GM12878 (cell line): ENCODE results near the gene SPATA9. TPM values are rescaled to one million over a fixed set of nuclear protein-coding genes. Genes with fewer than 3 reads are reported as not detected.

Experiments
- BHLHE40 ChIP-seq, 2 experiments: fragments of 450-650 bp in 1 of 2; IDR thresholded peaks; 2 replicates each; pipeline ENCODE4 v1.6.1; 2011 to 2017; ENCODE audit warnings: low read depth in 2 of 2, borderline replicate concordance in 1 of 2, improper control_type of control experiment in 1 of 2, low read length in 1 of 2, mild to moderate bottlenecking in 1 of 2
- EP300 ChIP-seq, 2 experiments: fragments of 150-350 bp in 1 of 2; IDR thresholded peaks; 2 replicates each; pipeline ENCODE4 v1.6.1; 2011 to 2012; ENCODE audit warnings: low read depth in 2 of 2, low read length in 2 of 2, borderline replicate concordance in 1 of 2, improper control_type of control experiment in 1 of 2, inconsistent platforms in 1 of 2; ENCODE audit not compliant: control insufficient read depth in 1 of 2
- ETV6 ChIP-seq, 2 experiments: fragments of 450-650 bp in 1 of 2; IDR thresholded peaks in 1 of 2; conservative IDR thresholded peaks in 1 of 2; 2 replicates each; pipeline ENCODE4 v1.6.1; 2014; ENCODE audit warnings: antibody characterized with exemption in 1 of 2, borderline replicate concordance in 1 of 2, low read depth in 1 of 2, mild to moderate bottlenecking in 1 of 2, moderate library complexity in 1 of 2
- LARP7 ChIP-seq: fragments of 450-650 bp; IDR thresholded peaks from 2 replicates; pipeline ENCODE4 v1.6.1; 2017; ENCODE audit warnings: mild to moderate bottlenecking
- NFXL1 ChIP-seq: fragments of 450-650 bp; IDR thresholded peaks from 2 replicates; pipeline ENCODE4 v1.6.1; 2017; ENCODE audit warnings: antibody characterized with exemption, mild to moderate bottlenecking, borderline replicate concordance
- NFYA ChIP-seq: IDR thresholded peaks from 2 replicates; pipeline ENCODE4 v1.6.1; 2011; ENCODE audit warnings: low read depth, mild to moderate bottlenecking, low read length, improper control_type of control experiment, borderline replicate concordance
- NR2F1 ChIP-seq: fragments of 450-650 bp; conservative IDR thresholded peaks from 2 replicates; pipeline ENCODE4 v1.6.1; 2017; ENCODE audit warnings: mild to moderate bottlenecking
- PAX5 ChIP-seq: IDR thresholded peaks from 2 replicates; pipeline ENCODE4 v1.6.1; 2011; ENCODE audit warnings: low read depth, low read length, borderline replicate concordance
- POLR2A ChIP-seq: IDR thresholded peaks from 2 replicates; pipeline ENCODE4 v1.6.1; 2011; ENCODE audit warnings: low read depth, mild to moderate bottlenecking, low read length
- POLR2AphosphoS2 ChIP-seq: IDR thresholded peaks from 2 replicates; pipeline ENCODE4 v1.6.1; 2011; ENCODE audit warnings: low read depth, mild to moderate bottlenecking, low read length, improper control_type of control experiment, moderate library complexity
- POLR2AphosphoS5 ChIP-seq: IDR thresholded peaks from 2 replicates; pipeline ENCODE4 v1.6.1; 2011; ENCODE audit warnings: mild to moderate bottlenecking, low read length, inconsistent platforms
- POU2F2 ChIP-seq: IDR thresholded peaks from 3 replicates; pipeline ENCODE4 v1.6.1; 2011; ENCODE audit warnings: low read depth, mild to moderate bottlenecking, low read length, borderline replicate concordance
- RAD51 ChIP-seq: fragments of 450-650 bp; IDR thresholded peaks from 2 replicates; pipeline ENCODE4 v1.6.1; 2016; ENCODE audit warnings: moderate library complexity, mild to moderate bottlenecking, inconsistent platforms
- SMAD5 ChIP-seq: IDR thresholded peaks from 2 replicates; pipeline ENCODE4 v1.6.1; 2016; ENCODE audit warnings: antibody characterized with exemption, low read depth
- TARDBP ChIP-seq: IDR thresholded peaks from 2 replicates; pipeline ENCODE4 v1.6.1; 2016; ENCODE audit warnings: borderline replicate concordance
- TCF12 ChIP-seq: IDR thresholded peaks from 2 replicates; pipeline ENCODE4 v1.6.1; 2011; ENCODE audit warnings: low read depth, mild to moderate bottlenecking, low read length
- TCF3 ChIP-seq: IDR thresholded peaks from 2 replicates; pipeline ENCODE4 v1.6.1; 2012; ENCODE audit warnings: low read depth, mild to moderate bottlenecking, low read length, borderline replicate concordance; ENCODE audit not compliant: insufficient read depth
- YY1 ChIP-seq: IDR thresholded peaks from 2 replicates; pipeline ENCODE4 v1.6.1; 2011; ENCODE audit warnings: low read depth, mild to moderate bottlenecking, low read length
- ZZZ3 ChIP-seq: IDR thresholded peaks from 2 replicates; pipeline ENCODE4 v1.6.1; 2011; ENCODE audit warnings: low read depth; ENCODE audit not compliant: control insufficient read depth, insufficient read length
- polyA plus RNA-seq, 11 experiments: library from polyadenylated mRNA; depleted of rRNA in 4 of 11; unstranded in 6 of 11; stranded (reverse) in 5 of 11; fragments of >200 nt; fragmentation: Nextera tagmentation in 4 of 11; fragmentation: Illumina TruSeq in 1 of 11; extraction: Ambion mirVana in 4 of 11; extraction: Trizol in 1 of 11; gene quantifications; 1 replicate in 1 of 11; 2 replicates in 10 of 11; pipeline versions ENCODE4 v1.2.1 to v1.2.3, GENCODE V29; 2011 to 2016; ENCODE audit warnings: inconsistent platforms in 2 of 11, missing spikeins in 2 of 11, low read depth in 1 of 11
- total RNA-seq, 4 experiments: library from RNA; depleted of rRNA in 3 of 4; stranded (reverse); fragments of >200 nt in 3 of 4; fragmentation: Illumina TruSeq in 1 of 4; extraction: Trizol in 1 of 4; gene quantifications; 2 replicates each; pipeline versions ENCODE4 v1.2.1 to v1.2.3, GENCODE V29; 2013 to 2021
- TF ChIP-seq, protein P1 (sequence below): fragments of 450-650 bp; conservative IDR thresholded peaks from 2 replicates; pipeline ENCODE4 v1.6.1; 2017; ENCODE audit warnings: mild to moderate bottlenecking, moderate library complexity
- TF ChIP-seq, protein P2 (sequence below): fragments of 450-650 bp; IDR thresholded peaks from 2 replicates; pipeline ENCODE4 v1.6.1; 2017; ENCODE audit warnings: low read depth, mild to moderate bottlenecking, moderate library complexity
- TF ChIP-seq, protein P3 (sequence below): fragments of 450-650 bp; IDR thresholded peaks from 2 replicates; pipeline ENCODE4 v1.6.1; 2017; ENCODE audit warnings: mild to moderate bottlenecking, low read depth, inconsistent platforms; ENCODE audit not compliant: poor library complexity, severe bottlenecking

The SPATA9 gene
- total and polyA plus RNA-seq, 10 of the 15 experiments (the other 5 are each of a cell fraction or from before 2014, with no cell fraction given): 0.11 to 0.49 (median 0.16) TPM; not detected in 1

DNA sequence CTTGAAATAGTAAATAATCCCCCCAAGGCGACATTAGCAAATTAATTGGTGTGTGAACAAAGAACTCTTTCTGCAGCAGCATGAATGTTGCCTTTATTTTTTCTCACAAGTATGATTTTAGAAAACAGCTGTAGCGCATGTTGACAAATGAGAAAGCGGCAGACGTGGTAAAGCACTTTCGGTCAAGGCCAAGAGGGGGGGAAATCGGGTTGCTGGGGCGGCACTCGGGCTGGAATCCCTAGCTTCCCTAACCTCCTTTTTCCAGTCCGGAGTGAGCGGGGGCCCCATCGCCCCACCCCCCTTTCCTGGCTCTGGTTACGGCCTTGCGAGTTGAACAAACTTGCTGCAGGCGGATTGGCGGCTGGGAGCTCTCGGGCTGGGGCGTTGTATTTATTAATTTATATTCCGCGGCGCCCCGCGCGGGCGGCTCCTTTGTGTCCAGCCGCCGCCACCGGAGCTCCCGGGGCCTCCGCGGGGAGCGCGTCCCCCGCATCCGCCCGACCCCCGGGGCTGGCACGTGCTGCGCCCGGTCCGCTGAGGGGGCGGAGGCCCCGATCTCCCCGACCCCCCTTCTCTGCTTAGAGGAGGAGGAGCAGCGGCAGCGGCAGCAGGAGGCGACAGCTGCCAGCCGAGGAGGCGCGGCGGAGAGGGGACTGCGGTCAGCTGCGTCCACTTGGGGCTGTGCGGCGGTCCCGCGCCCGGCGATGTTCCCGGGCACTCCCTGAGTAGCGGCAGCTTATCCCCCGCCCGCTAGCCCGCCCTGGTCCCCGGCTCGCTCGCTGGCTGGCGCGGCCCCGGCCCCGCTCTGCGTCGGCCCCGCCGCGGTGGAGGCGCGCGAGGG is 48.2 kb upstream of the SPATA9 start, which contains the start of gene RHOBTB3 (continued):
- TF ChIP-seq LARP7 (peak; percentile 96), TARDBP (0 out of 2 replicates have a peak, but pooled peaks have one; percentile 30), ZZZ3 (no peak), BHLHE40 (IDR thresholded peaks at IDR 0.05; ENCODE audit: borderline replicate concordance in 1 of 2, low read depth in 2 of 2, low read length in 1 of 2) (peak; percentile 99 to 100), TCF3 (peak; percentile 78), NFYA (no peak), TCF12 (peak; percentile 87), POLR2AphosphoS5 (peak; percentile 65), RAD51 (no peak), YY1 (0 out of 2 replicates have a peak, but pooled peaks have one; percentile 6), NR2F1 (peak; percentile 78; the same call in 1 of the 2 replicates), ETV6 (conservative IDR thresholded peaks at IDR 0.05 in 1 of 2, IDR thresholded peaks at IDR 0.05 in 1 of 2; ENCODE audit: borderline replicate concordance in 1 of 2, low read depth in 1 of 2) (0 out of 4 replicates have a peak, but pooled peaks of 1 of the 2 experiments have one; percentile 12), SMAD5 (no peak), PAX5 (peak; percentile 30; the same call in 1 of the 2 replicates), POU2F2 (peak; percentile 15; the same call in 1 of the 3 replicates), POLR2AphosphoS2 (peak; percentile 27; the same call in 1 of the 2 replicates), NFXL1 (no peak), EP300 (IDR thresholded peaks at IDR 0.05; ENCODE audit: borderline replicate concordance in 1 of 2, control insufficient read depth in 1 of 2, low read depth in 2 of 2, low read length in 2 of 2) (0 out of 4 replicates have a peak, but pooled peaks of 1 of the 2 experiments have one; percentile 8), POLR2A (peak; percentile 77)
- TF ChIP-seq, protein P1, sequence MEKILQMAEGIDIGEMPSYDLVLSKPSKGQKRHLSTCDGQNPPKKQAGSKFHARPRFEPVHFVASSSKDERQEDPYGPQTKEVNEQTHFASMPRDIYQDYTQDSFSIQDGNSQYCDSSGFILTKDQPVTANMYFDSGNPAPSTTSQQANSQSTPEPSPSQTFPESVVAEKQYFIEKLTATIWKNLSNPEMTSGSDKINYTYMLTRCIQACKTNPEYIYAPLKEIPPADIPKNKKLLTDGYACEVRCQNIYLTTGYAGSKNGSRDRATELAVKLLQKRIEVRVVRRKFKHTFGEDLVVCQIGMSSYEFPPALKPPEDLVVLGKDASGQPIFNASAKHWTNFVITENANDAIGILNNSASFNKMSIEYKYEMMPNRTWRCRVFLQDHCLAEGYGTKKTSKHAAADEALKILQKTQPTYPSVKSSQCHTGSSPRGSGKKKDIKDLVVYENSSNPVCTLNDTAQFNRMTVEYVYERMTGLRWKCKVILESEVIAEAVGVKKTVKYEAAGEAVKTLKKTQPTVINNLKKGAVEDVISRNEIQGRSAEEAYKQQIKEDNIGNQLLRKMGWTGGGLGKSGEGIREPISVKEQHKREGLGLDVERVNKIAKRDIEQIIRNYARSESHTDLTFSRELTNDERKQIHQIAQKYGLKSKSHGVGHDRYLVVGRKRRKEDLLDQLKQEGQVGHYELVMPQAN: peak; percentile 65
- TF ChIP-seq, protein P2, sequence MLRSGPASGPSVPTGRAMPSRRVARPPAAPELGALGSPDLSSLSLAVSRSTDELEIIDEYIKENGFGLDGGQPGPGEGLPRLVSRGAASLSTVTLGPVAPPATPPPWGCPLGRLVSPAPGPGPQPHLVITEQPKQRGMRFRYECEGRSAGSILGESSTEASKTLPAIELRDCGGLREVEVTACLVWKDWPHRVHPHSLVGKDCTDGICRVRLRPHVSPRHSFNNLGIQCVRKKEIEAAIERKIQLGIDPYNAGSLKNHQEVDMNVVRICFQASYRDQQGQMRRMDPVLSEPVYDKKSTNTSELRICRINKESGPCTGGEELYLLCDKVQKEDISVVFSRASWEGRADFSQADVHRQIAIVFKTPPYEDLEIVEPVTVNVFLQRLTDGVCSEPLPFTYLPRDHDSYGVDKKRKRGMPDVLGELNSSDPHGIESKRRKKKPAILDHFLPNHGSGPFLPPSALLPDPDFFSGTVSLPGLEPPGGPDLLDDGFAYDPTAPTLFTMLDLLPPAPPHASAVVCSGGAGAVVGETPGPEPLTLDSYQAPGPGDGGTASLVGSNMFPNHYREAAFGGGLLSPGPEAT: peak; percentile 71; the same call in 1 of the 2 replicates
- TF ChIP-seq, protein P3, sequence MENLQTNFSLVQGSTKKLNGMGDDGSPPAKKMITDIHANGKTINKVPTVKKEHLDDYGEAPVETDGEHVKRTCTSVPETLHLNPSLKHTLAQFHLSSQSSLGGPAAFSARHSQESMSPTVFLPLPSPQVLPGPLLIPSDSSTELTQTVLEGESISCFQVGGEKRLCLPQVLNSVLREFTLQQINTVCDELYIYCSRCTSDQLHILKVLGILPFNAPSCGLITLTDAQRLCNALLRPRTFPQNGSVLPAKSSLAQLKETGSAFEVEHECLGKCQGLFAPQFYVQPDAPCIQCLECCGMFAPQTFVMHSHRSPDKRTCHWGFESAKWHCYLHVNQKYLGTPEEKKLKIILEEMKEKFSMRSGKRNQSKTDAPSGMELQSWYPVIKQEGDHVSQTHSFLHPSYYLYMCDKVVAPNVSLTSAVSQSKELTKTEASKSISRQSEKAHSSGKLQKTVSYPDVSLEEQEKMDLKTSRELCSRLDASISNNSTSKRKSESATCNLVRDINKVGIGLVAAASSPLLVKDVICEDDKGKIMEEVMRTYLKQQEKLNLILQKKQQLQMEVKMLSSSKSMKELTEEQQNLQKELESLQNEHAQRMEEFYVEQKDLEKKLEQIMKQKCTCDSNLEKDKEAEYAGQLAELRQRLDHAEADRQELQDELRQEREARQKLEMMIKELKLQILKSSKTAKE: peak; percentile 52
